Activated CD8-positive, alpha-beta memory T cell treated with anti-CD3 and anti-CD28 coated beads, Interleukin-2, amount 50 U/mL, for 4 hours (primary cell): ENCODE data around the gene DPM2.

Source experiments
- DNase-seq: peaks from one replicate; pipeline ENCODE4 v3.0.0-alpha.2; 2020

Gene DPM2, protein sequence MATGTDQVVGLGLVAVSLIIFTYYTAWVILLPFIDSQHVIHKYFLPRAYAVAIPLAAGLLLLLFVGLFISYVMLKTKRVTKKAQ

DNA sequence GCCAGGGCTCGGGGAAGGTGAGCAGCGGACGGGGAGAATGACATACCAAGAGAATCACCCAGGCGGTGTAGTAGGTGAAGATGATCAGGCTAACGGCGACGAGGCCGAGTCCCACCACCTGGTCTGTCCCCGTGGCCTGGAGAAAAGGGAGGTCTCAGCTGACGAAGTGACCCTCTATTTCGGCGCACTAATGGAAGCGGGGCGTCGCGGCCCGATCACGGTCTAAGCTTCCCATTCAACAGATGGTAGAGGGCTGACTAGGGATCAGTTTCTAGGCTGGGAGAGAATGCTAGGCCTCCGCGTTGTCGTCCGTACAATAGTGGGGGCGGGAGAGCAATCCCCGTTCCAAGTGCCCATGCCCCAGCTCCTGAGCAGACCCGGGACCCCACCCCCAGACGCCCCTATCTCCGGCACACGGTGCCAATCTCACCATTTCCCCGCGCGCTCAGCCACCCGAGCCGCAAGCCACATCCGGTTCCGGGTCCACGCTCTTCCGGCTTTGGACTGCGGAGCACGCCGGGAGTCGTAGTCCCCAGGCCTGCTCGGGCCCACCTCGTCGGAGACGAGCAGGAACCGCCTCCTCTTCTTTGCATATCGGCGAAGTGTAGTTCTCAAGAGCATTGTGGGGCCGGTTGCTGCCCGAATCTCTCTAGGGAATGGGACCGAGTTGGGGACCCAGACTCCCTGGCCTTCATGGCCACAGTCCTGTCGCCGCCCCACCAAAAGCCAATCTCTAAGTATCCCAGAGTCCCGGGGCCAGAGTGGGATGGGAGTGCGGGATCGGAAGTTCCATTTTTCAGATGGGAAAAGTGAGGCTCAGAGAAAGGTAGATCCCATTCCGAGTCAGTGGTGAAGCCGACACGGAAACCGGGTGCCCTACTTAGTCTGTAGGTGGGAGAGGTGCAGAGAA is at the start of gene DPM2:
DPM2 (minus strand) TSS at position 467 of the 910 bp plus-strand sequence; CDS start at position 433, 34 bp downstream.
- DNase-seq, result peak; percentile 86

DNA sequence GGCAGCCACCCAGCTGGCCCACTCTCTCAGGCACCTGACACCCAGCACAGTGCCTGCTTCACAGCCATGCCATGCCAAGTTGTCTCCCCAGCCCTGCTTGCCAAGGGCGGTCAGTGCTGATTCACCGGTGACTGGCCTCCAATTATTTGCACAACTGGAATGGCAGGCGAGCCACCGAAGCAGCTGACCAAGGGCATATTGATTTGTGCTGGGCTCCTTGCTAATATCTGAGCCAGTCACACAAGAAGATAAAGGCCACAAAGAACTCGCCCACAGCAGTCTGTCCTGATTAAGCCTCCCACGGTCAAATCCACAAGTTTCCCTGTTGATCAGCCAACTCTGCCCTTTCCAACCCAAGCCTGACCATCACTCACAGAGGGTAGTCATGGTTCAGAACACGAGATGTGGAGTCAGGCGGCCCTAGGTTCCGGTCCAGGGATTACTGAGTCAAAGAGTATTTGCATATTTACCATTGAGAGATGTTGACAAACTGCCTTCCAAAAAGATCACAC is 49.5 kb upstream of the DPM2 start:
- no peak for DNase-seq

DNA sequence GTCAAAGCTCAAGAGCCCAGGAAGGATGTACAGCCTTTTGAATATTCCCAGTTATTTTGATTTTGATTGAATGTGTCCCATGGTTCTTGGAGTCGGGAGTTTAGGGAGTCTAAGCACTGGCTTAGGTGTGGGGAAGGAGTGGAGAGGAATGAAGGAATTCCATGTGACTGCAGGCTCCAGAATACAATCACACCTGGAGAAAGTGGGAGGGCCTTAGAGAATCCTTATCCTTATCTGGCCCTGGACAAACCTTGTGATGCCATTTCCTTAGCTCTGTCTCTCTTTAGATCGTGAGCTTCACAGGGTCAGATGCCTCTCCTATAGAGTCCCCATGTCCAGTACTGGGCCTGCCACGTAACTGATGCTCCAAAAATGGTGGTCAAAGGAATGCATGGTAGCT is 47.4 kb upstream of the DPM2 start:
- no peak for DNase-seq

DNA sequence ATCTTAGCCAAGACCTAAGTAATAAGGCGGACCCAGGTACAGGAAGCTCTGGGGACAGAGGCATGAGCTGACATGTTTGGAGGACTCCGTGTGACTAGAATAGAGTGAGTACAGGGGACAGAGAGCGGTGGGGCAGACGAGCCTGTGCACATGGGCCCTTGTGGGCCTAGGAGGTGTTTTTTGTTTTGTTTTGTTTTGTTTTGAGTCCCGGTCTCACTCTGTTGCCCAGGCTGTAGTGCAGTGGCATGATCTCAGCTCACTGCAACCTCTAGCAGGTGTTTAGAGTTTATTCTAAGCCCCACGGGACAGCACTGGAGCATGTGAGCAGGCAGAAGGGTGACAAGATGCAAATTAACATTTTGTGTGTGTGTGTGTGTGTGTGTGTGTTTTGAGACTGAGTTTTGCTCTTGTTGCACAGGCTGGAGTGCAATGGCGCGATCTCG is 46.2 kb upstream of the DPM2 start:
- DNase-seq, result no peak

DNA sequence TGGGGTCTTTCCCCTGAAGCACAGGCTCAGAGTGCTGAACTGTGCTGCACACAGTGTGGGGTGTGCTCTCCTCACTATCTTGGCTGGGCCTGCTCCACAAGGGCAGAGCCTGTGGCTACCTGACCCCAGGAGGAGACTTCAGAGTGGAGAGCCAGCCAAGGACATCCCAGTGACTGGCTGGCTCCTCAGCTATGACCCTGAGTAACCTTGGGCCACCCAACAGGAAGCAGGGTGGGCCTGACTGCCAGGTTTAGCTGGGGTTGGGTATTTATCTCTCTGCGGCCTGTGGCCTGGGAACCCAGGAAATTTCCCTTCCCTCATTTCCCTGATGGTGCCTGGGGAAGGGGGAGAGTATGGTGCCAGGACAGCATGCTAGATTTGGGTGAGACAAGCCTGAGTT is 45.3 kb upstream of the DPM2 start:
- DNase-seq, result no peak

DNA sequence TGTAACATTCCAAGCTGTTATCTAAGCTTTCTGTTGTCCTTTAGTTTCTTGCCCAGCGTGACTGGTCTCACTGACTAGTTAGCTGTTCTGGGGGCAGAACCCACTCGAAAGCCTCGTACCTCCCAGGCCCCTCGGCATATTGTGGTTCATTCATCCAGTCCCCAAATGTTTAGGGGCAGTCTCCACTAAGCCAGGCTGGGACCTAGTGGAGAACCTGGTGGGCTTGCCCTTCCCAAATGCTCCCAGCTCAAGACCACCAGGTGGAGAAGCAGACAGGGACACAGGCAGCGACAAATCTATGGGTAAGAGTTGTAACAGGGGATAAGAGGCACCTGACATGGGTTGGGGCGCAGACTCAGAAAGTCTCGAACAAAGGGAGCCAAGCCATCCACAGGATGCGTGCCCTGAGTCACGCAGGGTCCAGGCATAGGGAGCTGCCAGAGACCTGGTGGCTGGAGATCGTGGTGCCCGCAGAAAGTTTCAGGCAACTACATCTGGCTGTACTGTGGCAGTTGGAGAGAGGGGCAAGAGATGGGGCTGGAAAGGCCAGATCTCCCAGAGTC is 44.0 kb upstream of the DPM2 start:
- DNase-seq, result no peak

DNA sequence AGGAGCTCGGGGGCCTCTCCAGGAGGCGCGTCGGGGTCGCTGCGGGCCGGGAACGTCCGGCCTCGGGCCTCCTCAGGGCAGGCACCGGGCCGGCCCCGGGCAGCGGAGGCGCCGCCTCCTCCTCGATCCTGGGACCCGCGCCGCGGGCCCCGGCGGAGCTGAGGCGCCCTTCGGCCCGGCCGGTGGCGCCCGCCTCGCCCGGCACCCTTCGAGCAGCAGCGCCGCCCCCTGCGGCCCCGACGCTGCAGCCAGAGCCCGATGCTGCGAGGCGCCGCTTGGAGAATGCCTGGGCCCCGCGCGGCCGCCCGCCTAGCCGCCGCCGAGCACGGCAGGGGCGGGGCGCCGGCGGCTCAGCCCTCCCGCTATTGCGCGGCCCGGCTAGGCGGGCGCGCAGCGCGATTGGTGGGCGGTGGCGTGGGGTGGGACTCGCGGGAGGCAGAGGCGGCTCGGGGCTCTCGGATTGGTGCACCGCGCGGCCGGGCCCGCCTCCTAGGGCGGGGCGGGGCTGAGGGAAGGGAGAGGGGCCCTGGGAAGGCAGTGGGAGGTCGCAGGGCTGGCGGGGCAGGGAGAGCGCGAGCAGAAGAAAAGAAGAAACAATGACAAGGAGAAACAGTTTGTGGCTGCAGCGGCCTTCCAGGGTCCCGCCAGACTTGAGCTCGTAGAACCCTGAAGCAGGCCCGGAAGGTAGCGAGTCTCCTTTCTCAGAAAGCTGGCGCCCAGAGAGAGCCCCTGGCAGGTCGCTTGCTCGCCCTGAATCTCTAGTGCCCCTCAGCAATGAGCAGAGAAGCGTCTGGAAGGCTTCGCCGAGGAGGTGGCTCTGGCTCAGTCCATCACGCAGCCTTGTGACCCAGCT is 43.3 kb upstream of the DPM2 start, which contains the start of gene EEIG1:
EEIG1 (minus strand) TSS at position 284 of the 853 bp plus-strand sequence. CDS start 852 bp downstream, outside the sequence.
- peak; percentile 98 for DNase-seq

DNA sequence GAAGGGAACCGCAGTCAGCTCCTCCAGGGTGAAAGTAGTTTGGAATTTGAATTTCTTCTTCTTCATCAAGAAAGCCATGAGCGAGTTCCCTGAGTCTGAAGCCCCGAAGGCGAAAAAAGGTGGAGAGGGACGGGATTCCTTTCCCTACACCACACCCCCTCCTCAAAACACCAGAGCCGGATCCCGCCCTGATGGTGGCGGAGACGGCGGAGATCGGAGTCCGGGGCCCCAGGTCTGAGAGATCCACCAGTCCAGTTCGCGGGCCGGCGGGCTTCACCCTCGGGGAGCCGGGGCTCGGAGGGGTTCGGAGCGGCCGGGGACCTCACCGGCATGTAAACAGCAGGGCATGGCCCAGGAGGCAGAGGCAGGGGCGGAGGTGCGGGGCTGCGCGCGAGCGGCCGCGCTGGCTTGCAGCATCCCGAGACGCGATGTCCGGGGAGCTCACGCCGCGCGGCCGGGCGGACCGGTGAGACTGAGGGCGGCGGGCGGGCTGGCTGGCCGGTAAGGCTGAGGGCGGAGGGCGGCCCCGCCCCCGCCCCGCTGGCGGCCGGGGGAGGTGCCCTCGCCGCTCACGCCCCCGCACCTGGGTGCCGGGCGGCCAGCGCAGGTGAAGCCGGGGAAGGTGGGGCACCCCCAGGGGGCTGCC is 42.5 kb upstream of the DPM2 start:
- peak; percentile 59 for DNase-seq

DNA sequence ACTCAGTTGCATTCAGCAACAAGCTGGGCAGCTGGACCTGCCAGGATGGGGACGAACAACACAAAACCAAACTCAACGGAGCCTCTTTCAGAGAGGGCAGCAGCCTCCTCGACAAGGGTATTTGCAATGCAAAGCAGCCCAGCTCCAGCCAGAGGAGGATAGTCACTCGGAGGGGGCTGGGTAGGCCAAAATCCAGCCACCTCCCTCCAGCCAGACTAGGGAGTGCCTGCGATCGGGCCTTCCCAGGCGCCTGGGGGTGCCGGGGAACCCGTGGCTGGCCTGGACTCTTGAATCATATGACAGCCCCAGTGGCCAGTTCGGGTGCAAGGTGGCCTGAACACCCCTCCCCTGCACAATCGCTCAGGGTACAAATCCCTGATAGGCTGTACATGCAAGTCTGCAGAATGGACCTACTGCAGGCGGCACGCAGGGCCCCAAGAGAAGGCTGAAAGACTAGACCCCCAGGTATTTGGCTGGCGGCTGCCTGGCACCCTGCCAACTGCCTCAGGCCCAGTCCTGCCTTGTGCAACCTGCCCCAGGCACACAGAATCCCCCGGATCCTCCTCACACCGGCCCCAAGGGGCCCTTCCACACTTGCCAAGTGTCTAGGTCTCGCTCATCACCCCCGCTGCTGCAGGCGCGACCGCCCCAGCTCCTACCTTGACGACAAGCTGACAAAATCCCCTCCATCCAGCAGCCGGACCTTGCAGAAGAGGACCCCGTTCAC is 41.8 kb upstream of the DPM2 start:
- no peak for DNase-seq

DNA sequence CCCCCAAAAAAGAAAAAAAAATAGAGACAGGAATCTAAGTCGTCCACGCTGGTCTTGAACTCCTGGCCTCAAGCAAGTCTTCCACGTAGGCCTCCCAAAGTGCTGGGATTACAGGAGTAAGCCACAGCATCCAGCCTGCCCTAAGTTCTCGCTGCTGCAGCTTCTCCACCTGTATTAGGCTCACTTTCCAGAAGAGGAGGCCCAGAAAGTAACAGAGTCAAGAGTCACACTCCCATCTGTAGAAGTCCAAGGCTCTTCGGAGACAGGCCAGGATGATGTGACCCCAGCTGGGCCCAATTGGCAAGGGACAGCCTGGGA is 41.3 kb upstream of the DPM2 start:
- DNase-seq, result no peak

DNA sequence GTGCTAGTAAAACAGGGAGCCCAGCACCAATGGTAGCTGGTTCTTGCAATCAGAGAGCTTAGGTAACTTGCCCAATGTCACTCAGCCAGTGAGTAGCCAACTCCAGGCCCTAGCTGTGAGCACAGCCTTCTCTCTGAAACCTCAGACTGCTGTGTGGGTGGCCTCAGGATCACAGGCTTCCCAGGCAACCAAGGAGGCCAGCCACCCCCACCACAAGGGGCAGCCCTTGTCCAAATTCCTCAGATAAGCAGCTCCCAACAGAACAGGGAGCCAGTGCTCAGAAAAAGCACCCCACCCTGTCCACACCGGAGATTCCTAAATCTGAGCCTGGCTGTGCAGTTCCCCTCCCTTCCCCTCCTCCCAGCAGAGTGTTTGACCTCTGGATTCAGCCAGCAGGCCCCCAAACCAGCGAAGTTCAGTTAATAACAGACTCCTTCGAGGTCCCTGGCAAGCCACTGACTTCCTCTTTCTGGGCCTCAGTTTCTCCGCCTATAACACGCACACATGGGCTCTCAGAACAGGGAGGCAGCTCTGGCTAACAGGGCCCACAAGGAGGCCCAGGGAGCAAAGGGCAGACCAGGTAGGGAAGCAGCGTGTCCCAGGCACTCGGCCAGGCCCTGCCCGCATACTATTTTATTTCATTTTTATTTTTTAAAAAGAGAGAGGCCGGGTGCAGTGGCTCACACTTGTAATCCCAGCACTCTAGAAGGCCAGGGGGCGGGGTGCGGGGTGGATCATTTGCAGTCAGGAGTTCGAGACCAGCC is 40.4 kb upstream of the DPM2 start:
- no peak for DNase-seq

DNA sequence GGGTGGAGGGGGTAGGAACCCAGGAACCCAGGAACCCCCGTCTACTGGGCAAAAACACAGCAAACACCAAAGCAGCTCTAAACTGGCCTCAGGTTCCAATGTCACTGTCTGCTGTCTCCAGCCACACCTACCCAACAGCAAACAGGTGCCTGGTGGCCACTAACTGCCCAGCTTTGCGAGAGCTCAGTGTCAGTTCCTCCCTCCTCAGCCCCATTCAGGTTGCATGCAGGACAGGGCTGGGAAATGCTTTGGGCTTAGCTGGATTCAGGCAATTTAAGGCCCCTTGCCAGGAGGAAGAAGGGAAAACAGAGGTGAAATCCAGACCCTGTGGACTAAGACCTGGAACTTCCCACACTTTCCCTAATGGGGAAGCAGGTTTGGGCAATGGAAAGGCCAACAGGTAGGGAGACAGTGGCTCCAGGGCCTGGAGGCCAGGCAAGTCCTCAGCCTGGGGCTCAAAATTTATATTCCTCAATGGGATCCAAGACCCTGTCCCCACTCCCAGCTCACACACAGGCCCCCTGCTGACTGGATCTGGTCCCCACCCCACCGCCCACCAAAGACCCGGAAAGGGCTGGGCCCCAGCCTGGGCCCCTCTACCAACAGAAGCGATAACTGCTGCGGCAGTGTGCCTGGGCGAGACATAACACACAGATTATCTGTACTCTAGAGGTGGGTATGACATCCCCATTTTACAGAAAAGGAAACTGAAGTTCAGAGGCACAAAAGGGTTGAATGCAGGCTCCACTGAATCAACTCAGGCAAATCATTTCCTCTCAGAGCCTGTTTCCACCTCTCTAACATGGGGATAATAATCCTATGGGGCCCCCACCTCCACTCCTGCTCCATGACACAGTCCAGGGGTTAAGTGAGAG is 39.6 kb upstream of the DPM2 start:
- DNase-seq, result no peak

DNA sequence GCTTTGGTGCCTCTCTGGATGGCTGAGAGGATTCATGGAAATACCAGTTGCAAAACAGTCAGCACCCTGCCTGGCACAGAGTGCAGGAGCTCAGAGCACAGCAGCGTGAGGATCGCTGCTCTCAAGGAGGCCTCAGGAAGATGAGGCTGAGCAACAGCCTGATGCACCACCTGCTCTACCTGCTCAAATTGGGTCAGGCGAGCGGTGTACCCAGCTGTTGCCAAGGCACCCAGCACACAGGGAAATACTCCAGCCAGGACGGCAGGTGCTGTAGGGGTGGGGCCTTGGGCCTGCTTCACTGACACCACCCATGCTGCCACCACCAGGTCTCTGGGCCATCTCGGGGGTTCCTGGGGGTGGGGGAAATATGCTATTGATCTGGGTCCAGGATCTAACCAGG is 38.8 kb upstream of the DPM2 start:
- no peak for DNase-seq

DNA sequence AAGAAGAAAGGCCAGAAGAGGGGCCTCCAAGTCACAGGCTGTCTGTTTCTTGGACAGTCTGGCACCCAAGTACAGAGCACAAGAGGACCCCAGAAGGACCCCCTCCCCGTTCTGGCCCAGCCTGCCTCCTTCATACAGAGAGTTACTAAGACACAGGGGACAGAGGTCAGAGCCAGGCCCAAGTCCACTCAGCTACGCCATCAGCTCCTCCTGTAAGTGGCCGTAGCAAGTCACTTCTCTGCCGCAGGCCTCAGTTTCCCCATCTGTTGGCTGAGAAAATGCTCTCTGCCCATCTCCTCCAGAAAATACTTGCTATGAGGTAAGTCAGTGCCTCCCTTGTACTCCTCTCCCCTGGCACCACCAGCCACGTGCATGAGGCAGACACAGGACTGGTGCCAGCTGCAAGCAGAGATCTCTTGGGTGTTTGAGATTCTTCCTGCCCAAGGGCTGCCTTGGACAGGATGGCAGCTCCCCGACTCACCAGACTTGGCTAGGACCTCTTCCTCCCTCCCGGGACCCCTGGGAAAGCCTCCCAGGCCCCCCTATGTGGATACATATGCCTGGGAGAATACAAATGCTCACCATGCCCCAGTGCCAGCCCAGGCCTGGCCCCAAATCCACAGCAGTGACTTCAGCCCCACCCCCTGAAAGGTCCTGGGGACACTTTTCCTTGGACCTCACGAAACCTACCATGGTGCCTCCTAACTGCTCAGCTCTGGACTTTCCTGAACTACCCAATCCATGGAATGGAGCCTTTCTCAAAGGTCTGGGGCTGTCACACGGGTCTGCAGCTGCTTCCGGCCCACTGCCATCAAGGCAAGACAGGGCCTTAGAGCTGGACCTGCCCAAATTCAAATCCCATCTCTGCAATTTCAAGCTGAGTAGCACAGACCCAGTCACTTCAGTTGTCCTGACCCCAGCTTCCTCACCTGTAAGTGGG is 38.0 kb upstream of the DPM2 start:
- no peak for DNase-seq

DNA sequence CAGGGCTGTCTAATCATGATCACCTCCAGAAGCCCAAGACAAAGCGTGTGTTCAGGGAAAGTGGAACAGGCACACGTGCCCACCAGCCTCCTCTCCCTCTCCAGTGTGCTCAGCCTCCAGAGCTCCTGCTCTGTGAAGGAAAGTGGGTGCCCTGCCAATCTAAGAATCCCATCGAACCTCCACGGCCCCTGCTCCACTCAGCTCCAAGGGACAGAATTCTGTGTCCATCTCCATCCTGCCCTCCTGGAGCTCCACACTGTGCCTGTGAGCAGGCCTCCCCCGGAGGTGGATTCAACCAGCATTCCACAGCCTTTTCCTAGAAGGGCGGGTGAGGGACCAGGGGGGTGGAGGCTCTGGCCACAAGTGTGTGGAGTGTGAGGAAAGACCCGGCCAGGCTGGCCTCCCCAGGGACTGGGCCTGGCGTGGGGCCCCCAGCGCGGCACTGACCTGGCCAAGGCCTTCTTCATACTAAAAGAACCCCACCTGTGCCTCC is 37.2 kb upstream of the DPM2 start:
- no peak for DNase-seq

DNA sequence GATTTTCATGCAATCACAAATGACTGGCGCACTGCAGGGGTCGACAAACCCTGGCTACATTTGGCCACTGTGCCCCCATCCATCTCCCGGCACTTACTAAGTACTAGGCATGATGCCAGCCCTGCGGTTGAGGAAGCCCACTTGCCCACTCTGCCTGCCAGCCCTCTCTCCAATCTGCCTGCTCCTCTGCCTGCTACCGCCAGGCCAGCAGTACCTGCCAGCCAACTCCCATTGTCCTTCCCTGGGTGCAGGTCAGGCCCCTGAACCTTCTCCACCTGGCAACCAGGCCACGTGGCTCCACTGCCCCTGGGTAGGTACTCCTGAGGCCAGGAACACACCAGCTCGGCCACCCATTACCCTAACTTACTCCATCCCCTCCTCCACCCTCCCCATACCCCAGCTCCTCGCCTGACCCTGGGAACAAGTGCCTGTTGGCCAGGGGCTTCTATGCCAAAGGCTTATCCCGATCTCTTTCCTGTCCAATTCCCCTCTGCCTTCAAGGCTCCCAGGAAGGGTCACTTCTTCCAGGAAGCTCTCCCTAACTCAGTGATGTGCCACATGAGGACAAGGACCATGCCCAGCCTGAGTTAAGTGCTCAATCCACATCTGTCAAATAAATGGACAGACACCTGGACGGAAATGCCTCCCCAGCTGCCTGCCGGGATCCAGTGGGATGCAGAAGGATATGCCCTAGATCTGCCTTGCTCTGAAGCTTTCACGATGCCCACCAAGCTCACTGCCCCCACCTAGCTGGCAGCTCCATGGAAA is 36.5 kb upstream of the DPM2 start:
- DNase-seq, result no peak

DNA sequence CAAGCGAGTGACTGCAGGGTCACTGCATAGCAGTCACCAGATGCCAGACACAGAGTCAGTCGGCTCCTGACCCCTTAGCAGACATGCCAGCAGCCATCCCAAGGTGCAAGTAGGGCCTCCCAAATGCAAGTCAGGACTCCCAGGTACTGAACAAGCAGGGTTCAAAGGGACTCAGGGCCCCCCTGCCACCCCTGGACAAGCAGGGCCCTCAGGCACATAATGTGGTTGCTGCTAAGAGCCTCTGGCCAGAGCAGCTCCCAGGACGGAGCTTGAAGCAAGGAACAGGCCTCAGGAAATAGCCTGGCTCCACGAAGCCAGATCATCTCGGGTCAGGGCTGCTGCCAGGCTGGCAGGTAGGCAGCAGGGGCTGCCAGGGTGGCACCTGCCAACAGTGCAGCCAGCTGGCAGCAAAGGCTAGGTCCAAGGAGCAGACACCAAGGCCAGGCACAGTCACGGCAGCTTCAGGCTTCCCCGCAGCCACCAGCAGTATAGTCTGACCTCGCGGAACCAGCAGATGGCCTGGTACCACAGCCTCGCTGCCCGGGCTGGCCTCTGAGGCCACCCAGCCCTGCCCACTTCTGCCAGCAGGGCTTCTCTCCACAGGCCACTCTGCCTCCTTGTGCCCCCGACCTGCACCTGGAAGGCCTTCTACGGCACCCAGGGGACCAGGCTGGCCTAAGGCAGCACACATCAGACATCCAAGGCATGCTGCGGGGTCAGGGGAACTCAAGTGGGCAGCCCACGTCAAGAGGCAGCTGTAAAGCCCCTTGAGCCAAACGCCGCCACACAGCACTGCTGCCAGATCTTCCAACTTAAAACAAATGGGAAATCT is 35.7 kb upstream of the DPM2 start:
- no peak for DNase-seq
